IMR-90 (cell line): ENCODE results near the gene STAT3.

Experiments used
- BHLHE40 ChIP-seq: fragments of 150-350 bp; IDR thresholded peaks from 2 replicates; pipeline ENCODE4 v1.6.1; 2016; ENCODE audit warnings: mild to moderate bottlenecking, low read depth, low read length
- CTCF ChIP-seq: conservative IDR thresholded peaks from 2 replicates; pipeline ENCODE4 v1.5.1; 2012; ENCODE audit warnings: mild to moderate bottlenecking, low read depth, low read length, improper control_type of control experiment
- MXI1 ChIP-seq: IDR thresholded peaks from 2 replicates; pipeline ENCODE4 v1.6.1; 2012; ENCODE audit warnings: low read depth, mild to moderate bottlenecking, low read length, moderate library complexity, borderline replicate concordance
- POLR2A ChIP-seq: IDR thresholded peaks from 2 replicates; pipeline ENCODE4 v1.6.1; 2012; ENCODE audit warnings: mild to moderate bottlenecking, low read depth, low read length
- RAD21 ChIP-seq: IDR thresholded peaks from 2 replicates; pipeline ENCODE4 v1.6.1; 2012; ENCODE audit warnings: low read length, improper control_type of control experiment
- RFX5 ChIP-seq: IDR thresholded peaks from 2 replicates; pipeline ENCODE4 v1.8.0; 2012; ENCODE audit warnings: low read depth, mild to moderate bottlenecking, low read length, moderate library complexity

GRCh38 chr17:42410319-42410685, 22.1 kb upstream of the STAT3 start:
- TF ChIP-seq CTCF (no peak), MXI1 (no peak), POLR2A (no peak), BHLHE40 (no peak), RFX5 (no peak), RAD21 (no peak)
